DOHH2 (cell line): ENCODE measurements around the gene CYP26B1.

Source experiments
- CTCF ChIP-seq: fragments of 200-600 bp; sonication (generic); IDR thresholded peaks from one replicate; pipeline ENCODE4 v1.5.1; 2014; ENCODE audit warnings: antibody characterized with exemption, mild to moderate bottlenecking, low read depth, low read length; ENCODE audit not compliant: poor library complexity, severe bottlenecking
- EZH2phosphoT487 ChIP-seq: fragments of 200-600 bp; sonication (generic); IDR thresholded peaks from 2 replicates; pipeline ENCODE4 v1.6.1; 2017; ENCODE audit warnings: borderline replicate concordance, mild to moderate bottlenecking, antibody characterized with exemption, low read length, moderate library complexity, mixed read lengths

- no peak for TF ChIP-seq CTCF
- TF ChIP-seq EZH2phosphoT487, result no peak
Measured at GRCh38 chr2:72134997-72135800, 12.5 kb downstream of the CYP26B1 start.
